ENCODE results near the gene ZMIZ1. TPM values are rescaled to one million over a fixed set of nuclear protein-coding genes. Genes with fewer than 3 reads are reported as not detected.
A peak's percentile ranks its signal among the peaks of the same experiment; 100 is the strongest.

Gene ZMIZ1
- total RNA-seq, 1 experiment from 2014 or later, result 35.8 TPM

DNA sequence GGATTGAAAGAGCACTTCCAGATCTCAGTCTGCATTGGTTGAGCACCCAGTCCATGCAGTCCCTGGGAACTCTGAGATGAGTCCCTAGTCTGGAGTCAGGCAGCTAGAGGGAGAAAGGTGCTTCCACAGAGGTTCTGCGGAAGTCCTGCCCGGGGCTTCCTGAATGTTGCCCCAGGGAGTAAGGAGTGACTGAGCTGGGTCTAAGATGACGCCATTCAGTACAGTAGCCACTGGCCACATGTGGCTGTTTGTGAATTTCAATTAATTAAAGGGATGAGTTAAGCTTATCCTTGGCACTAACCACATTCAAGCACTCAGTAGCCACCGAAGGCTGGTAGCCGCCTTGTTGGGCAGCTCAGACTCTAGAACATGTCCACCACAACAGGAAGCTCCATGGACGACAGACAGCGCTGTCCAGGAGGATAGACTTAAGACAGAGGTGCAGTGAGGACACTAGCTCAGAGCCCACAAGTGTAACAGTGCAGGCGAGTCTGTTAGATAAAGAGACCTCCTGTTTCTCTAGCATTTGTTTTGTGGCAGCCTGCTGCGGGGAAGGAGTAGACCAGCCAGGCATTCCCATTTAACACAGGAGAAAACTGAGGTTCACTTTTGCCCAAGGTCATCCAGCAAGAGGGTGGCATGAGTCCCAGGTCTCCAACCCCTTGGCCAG is 176.9 kb downstream of the ZMIZ1 start:
- Histone ChIP-seq H3K36me3 (ENCODE audit: insufficient read depth, low read length, poor library complexity, severe bottlenecking) (no peaks in the 10 kb centered on the region), H3K4me3 (ENCODE audit: low read depth, low read length, poor library complexity, severe bottlenecking) (no peak overlapping the region), H3K4me1 (ENCODE audit: insufficient read depth, low read length, poor library complexity, severe bottlenecking) (peaks cover 46% of the 10 kb centered on the region), H3K27me3 (replicated peaks; ENCODE audit: insufficient read depth, low read depth, low read length, poor library complexity) (no peaks in the 10 kb centered on the region), H3K27ac (ENCODE audit: low read depth, low read length, poor library complexity, severe bottlenecking) (no peak overlapping the region), H3K9me3 (ENCODE audit: low read depth, low read length, poor library complexity, severe bottlenecking) (no peaks in the 10 kb centered on the region)
- ChIA-PET CTCF (no interaction called here), POLR2A (ENCODE audit: low non-redundant PET) (interaction anchor here (0.6 kb wide), 1 partner anchor 178 kb away, joined by 16 read pairs; no protein-coding TSS in a partner anchor)
- BruUV-seq (replicated peaks), result no TSS peak
- no peak for DNase-seq (ENCODE audit: low spot score)
- intact Hi-C loops (cut with micrococcal nuclease; ENCODE audit: unreplicated experiment), result no loop called here
- TF ChIP-seq, protein P1, sequence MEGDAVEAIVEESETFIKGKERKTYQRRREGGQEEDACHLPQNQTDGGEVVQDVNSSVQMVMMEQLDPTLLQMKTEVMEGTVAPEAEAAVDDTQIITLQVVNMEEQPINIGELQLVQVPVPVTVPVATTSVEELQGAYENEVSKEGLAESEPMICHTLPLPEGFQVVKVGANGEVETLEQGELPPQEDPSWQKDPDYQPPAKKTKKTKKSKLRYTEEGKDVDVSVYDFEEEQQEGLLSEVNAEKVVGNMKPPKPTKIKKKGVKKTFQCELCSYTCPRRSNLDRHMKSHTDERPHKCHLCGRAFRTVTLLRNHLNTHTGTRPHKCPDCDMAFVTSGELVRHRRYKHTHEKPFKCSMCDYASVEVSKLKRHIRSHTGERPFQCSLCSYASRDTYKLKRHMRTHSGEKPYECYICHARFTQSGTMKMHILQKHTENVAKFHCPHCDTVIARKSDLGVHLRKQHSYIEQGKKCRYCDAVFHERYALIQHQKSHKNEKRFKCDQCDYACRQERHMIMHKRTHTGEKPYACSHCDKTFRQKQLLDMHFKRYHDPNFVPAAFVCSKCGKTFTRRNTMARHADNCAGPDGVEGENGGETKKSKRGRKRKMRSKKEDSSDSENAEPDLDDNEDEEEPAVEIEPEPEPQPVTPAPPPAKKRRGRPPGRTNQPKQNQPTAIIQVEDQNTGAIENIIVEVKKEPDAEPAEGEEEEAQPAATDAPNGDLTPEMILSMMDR (conservative IDR thresholded peaks at IDR 0.05; ENCODE audit: low read depth, low read length), result no peak
- no peak for TF ChIP-seq EZH2 (IDR thresholded peaks at IDR 0.05; ENCODE audit: borderline replicate concordance, low read depth, low read length, poor library complexity, severe bottlenecking)

DNA sequence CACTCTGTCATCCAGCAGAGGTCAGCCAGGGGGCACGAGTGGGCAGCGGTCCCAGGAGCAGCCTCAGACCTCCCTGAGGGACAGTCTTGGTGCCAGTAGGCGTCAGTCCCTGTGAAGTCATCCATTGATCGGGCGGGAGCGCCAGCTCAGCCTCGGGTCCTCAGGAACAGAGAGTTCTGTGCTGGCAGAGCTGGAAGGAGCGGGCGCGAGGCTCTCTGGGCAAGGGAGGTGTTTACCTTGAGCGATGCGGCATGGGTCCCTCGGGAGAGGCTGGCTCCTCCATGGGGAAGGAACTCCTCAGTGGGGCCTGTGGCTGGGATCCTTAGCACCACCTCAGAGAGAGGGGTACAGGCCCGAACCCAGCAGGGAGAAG is 177.4 kb downstream of the ZMIZ1 start:
- Histone ChIP-seq H3K4me1 (ENCODE audit: insufficient read depth, low read length, poor library complexity, severe bottlenecking) (peaks cover 41% of the 10 kb centered on the region), H3K36me3 (ENCODE audit: insufficient read depth, low read length, poor library complexity, severe bottlenecking) (no peaks in the 10 kb centered on the region), H3K9me3 (ENCODE audit: low read depth, low read length, poor library complexity, severe bottlenecking) (no peaks in the 10 kb centered on the region), H3K4me3 (ENCODE audit: low read depth, low read length, poor library complexity, severe bottlenecking) (no peak overlapping the region), H3K27me3 (replicated peaks; ENCODE audit: insufficient read depth, low read depth, low read length, poor library complexity) (no peaks in the 10 kb centered on the region), H3K27ac (ENCODE audit: low read depth, low read length, poor library complexity, severe bottlenecking) (peak overlapping the region; percentile 37)
- no peak for DNase-seq (ENCODE audit: low spot score)
- TF ChIP-seq EZH2 (IDR thresholded peaks at IDR 0.05; ENCODE audit: borderline replicate concordance, low read depth, low read length, poor library complexity, severe bottlenecking), result no peak
- TF ChIP-seq, protein P1 (conservative IDR thresholded peaks at IDR 0.05; ENCODE audit: low read depth, low read length), result no peak
- POLR2A ChIA-PET (ENCODE audit: low non-redundant PET), result interaction anchor here (0.6 kb wide), 1 partner anchor 179 kb away, joined by 16 read pairs; no protein-coding TSS in a partner anchor
- CTCF ChIA-PET, result interaction anchor here (0.6 kb wide), 1 partner anchor 47 kb away, joined by 3 read pairs; no protein-coding TSS in a partner anchor
- intact Hi-C loops (cut with micrococcal nuclease; ENCODE audit: unreplicated experiment), result no loop called here
- BruUV-seq (replicated peaks), result no TSS peak

DNA sequence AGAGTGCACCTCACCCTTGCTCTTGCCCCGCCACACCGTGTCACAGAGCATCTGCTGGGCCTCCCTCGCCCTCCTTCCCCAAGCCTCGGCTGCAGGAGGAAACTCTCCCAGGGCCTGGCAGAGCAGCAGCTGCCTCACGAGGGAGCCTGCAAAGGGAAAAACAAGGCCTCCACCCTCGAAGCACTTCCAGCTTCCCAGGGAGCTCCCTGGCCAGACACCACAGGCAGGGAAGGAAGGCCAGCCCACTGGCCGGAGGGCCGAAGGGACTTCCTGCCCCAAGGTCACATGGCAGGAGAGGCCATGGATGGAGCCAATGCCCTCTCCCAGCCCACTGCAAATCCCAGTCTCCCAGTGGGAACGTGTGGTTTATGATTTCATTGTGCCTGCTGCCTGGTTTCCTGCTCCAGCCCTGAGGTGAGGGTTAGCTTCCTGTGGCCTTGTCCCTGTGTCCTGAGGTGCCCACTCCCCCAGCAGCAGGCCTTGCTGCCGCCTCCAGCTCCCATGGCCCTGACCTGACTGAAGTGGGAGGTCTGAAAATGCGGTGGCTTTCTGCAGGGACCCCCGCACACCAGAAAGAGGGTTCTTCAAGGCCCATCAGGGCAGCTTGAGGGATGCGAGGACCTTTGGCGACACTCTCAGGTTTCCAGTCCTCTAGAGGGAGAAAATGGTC is 178.0 kb downstream of the ZMIZ1 start:
- peaks cover 35% of the 10 kb centered on the region for H3K4me1 ChIP-seq (ENCODE audit: insufficient read depth, low read length, poor library complexity, severe bottlenecking)
- ChIA-PET CTCF (interaction anchor here (0.6 kb wide), 1 partner anchor 48 kb away, joined by 3 read pairs; no protein-coding TSS in a partner anchor), POLR2A (ENCODE audit: low non-redundant PET) (no interaction called here)
- TF ChIP-seq, protein P1 (conservative IDR thresholded peaks at IDR 0.05; ENCODE audit: low read depth, low read length), result no peak
- no peak for TF ChIP-seq EZH2 (IDR thresholded peaks at IDR 0.05; ENCODE audit: borderline replicate concordance, low read depth, low read length, poor library complexity, severe bottlenecking)
- intact Hi-C loops (cut with micrococcal nuclease; ENCODE audit: unreplicated experiment), result no loop called here
- no peak for DNase-seq (ENCODE audit: low spot score)
- H3K36me3 ChIP-seq (ENCODE audit: insufficient read depth, low read length, poor library complexity, severe bottlenecking), result no peaks in the 10 kb centered on the region
- no TSS peak for BruUV-seq (replicated peaks)
- H3K9me3 ChIP-seq (ENCODE audit: low read depth, low read length, poor library complexity, severe bottlenecking), result no peaks in the 10 kb centered on the region
- H3K27ac ChIP-seq (ENCODE audit: low read depth, low read length, poor library complexity, severe bottlenecking), result peak overlapping the region; percentile 37
- no peaks in the 10 kb centered on the region for H3K27me3 ChIP-seq (replicated peaks; ENCODE audit: insufficient read depth, low read depth, low read length, poor library complexity)
- no peak overlapping the region for H3K4me3 ChIP-seq (ENCODE audit: low read depth, low read length, poor library complexity, severe bottlenecking)
